ENCODE measurements around the gene HTN3. TPM values are rescaled to one million over a fixed set of nuclear protein-coding genes. Genes with fewer than 3 reads are reported as not detected.

HTN3 gene
- total and polyA plus RNA-seq, 7 donors: not detected

DNA sequence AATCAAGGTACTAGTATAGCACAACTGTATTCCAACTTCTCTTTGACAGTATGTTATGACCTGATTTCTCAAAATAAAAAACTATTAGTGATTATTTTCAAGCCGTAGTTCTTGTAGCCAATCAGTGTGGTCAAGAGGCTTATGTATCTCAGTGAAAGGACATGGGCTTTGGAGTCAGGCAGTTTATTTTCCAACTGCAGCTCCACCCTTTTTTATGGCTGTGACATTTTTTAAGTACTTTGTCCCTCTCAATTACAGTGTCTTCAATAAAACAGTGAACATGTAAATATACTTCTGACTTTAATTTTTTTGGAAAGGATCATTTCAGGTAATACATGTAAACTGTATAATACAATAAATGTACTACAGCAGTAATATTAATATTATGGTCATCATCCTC is 51.9 kb downstream of the HTN3 start:
- intact Hi-C loops (cut with DNase I): no loop called here
- 26 to 81% methylated on average over 1 of the region's 1 CpG for WGBS, 2 donors
- H3K27me3 ChIP-seq: no peaks in the 10 kb centered on the region
- no peaks in the 10 kb centered on the region for H3K9me3 ChIP-seq
- no peaks in the 10 kb centered on the region for H3K4me1 ChIP-seq
- no peak overlapping the region for H3K27ac ChIP-seq
- no peak for DNase-seq
- no peaks in the 10 kb centered on the region for H3K36me3 ChIP-seq
- H3K4me3 ChIP-seq: no peak overlapping the region
- TF ChIP-seq POLR2A (IDR thresholded peaks at IDR 0.05): no peak
- TF ChIP-seq, protein P1, sequence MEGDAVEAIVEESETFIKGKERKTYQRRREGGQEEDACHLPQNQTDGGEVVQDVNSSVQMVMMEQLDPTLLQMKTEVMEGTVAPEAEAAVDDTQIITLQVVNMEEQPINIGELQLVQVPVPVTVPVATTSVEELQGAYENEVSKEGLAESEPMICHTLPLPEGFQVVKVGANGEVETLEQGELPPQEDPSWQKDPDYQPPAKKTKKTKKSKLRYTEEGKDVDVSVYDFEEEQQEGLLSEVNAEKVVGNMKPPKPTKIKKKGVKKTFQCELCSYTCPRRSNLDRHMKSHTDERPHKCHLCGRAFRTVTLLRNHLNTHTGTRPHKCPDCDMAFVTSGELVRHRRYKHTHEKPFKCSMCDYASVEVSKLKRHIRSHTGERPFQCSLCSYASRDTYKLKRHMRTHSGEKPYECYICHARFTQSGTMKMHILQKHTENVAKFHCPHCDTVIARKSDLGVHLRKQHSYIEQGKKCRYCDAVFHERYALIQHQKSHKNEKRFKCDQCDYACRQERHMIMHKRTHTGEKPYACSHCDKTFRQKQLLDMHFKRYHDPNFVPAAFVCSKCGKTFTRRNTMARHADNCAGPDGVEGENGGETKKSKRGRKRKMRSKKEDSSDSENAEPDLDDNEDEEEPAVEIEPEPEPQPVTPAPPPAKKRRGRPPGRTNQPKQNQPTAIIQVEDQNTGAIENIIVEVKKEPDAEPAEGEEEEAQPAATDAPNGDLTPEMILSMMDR (IDR thresholded peaks at IDR 0.05): no peak
- no peak for TF ChIP-seq EP300 (IDR thresholded peaks at IDR 0.05)
- TF ChIP-seq POLR2AphosphoS5 (IDR thresholded peaks at IDR 0.05): no peak

Other genes starting within 250 kb of the HTN3 start
- not detected for gene SULT1E1, start 168.3 kb upstream of the HTN3 start, total RNA-seq
- gene SULT1E1, start 168.3 kb upstream of the HTN3 start, polyA plus RNA-seq: under 1 TPM in 1 of 3 donors, not detected in 2; 0.69 TPM
- not detected for gene CSN1S1, start 97.4 kb upstream of the HTN3 start, total RNA-seq
- under 1 TPM in 1 of 3 donors, not detected in 2; 0.20 TPM for gene CSN1S1, start 97.4 kb upstream of the HTN3 start, polyA plus RNA-seq
- gene CSN2, start 62.7 kb upstream of the HTN3 start, total RNA-seq: 1 to 10 TPM in 1 of 4 donors, not detected in 3; 1.1 TPM
- under 1 TPM in 1 of 3 donors, not detected in 2; 0.25 TPM for gene CSN2, start 62.7 kb upstream of the HTN3 start, polyA plus RNA-seq
- gene STATH, start 32.5 kb upstream of the HTN3 start, total RNA-seq: not detected
- gene STATH, start 32.5 kb upstream of the HTN3 start, polyA plus RNA-seq: not detected
- not detected for gene HTN1, start 22.0 kb downstream of the HTN3 start, total RNA-seq
- not detected for gene HTN1, start 22.0 kb downstream of the HTN3 start, polyA plus RNA-seq
- not detected for gene PRR27, start 125.8 kb downstream of the HTN3 start, total RNA-seq
- gene PRR27, start 125.8 kb downstream of the HTN3 start, polyA plus RNA-seq: under 1 TPM in 1 of 3 donors, not detected in 2; 0.03 TPM
- gene ODAM, start 167.3 kb downstream of the HTN3 start, total RNA-seq: 1 to 10 TPM; 4.3 to 6.4 (median 5.5) TPM
- gene ODAM, start 167.3 kb downstream of the HTN3 start, polyA plus RNA-seq: 1 to 10 TPM in 1 of 3 donors, not detected in 2; 8.3 TPM
- gene FDCSP, start 197.7 kb downstream of the HTN3 start, total RNA-seq: 1 to 10 TPM in 1 of 4 donors, not detected in 3; 1.1 TPM
- gene FDCSP, start 197.7 kb downstream of the HTN3 start, polyA plus RNA-seq: 100 to 1,000 TPM in 1 of 3 donors, not detected in 2; 316 TPM
- not detected for gene CSN3, start 214.1 kb downstream of the HTN3 start, total RNA-seq
- gene CSN3, start 214.1 kb downstream of the HTN3 start, polyA plus RNA-seq: not detected

All from sigmoid colon (tissue), 7 donors.